Measurements from ENCODE around the gene YOD1.

YOD1 gene

DNA sequence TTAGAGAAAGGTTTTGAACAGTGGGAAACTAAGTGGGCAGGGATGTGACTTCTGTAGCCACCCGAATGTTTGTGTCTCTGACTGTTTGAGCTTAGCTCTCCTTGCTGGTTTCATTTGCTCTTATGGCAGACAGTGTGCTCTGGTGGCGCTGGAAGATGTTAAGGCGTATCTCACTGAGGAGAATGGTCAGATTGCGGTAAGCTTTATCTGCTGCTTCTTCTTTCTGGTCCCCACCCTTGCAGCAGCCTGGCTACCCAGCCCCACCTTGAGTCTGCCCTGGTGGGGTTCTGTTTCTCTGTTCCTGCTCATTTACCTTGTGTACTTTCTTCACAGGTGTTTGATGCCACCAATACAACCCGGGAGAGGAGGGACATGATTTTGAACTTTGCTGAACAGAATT, 12.0 kb upstream of the YOD1 start:
- TF ChIP-seq GATA2 (IDR thresholded peaks at IDR 0.05; ENCODE audit: low read depth, low read length) (no peak), GATA3 (IDR thresholded peaks at IDR 0.05; ENCODE audit: low read depth, low read length) (no peak)

DNA sequence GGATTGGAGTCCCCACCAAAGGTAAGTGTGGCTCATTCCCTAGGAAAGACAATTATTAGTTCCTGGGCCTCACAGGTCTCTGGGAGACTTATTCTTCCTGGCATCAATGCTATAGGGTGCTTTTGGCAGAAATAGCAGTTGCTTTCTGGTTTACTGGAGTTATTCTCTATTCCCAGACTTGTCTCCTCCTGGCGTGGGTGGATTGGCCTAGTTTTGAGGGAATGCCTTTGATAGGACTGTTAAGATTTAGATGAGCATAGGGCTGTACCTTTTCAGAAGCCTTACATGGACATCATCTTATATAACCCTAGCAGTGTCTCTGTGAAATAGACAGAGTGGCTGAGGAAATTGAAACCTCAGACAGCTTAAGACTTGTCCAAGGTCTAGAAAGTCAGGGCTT, 11.1 kb upstream of the YOD1 start:
- no peak for TF ChIP-seq GATA2 (IDR thresholded peaks at IDR 0.05; ENCODE audit: low read depth, low read length)
- no peak for TF ChIP-seq GATA3 (IDR thresholded peaks at IDR 0.05; ENCODE audit: low read depth, low read length)

DNA sequence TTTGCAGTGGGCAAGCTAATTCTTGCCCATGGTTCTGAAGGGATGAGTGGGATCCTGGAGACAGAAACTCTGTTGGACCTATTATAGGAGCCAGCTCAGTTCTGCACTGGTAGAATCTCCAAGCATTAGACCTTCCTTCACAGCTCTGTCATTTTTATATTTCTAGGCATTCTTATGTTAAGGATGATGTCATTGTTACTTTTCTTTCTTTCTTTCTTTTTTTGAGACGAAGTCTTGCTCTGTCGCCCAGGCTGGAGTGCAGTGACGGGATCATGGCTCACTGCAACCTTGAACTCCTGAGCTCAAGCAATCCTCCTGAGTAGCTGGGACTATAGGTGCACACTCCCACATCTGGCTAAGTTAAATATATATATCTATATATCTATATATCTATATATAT, 9.6 kb upstream of the YOD1 start:
- TF ChIP-seq GATA3 (IDR thresholded peaks at IDR 0.05; ENCODE audit: low read depth, low read length) (no peak), GATA2 (IDR thresholded peaks at IDR 0.05; ENCODE audit: low read depth, low read length) (no peak)

DNA sequence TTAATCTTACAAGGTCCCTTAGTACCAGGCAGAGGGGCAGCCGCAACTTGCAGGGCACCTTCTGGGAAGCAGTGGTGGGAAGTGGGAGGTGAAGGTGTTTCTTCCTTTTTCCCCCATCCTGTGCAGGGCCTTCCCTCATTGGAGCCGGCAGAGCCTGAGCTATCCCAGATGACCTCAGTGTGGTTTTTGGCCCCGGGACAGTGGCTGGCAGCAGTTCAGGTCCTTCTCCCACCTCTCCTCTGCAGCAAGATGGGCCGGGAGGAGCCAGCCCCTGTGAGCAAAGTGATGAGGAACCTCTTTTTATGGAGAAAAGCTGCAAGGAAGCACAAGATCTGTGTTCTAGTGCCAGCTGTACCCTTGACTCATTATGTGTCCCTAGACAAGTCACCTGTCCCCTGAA, 8.9 kb upstream of the YOD1 start:
- TF ChIP-seq GATA3 (IDR thresholded peaks at IDR 0.05; ENCODE audit: low read depth, low read length) (no peak), GATA2 (IDR thresholded peaks at IDR 0.05; ENCODE audit: low read depth, low read length) (no peak)

DNA sequence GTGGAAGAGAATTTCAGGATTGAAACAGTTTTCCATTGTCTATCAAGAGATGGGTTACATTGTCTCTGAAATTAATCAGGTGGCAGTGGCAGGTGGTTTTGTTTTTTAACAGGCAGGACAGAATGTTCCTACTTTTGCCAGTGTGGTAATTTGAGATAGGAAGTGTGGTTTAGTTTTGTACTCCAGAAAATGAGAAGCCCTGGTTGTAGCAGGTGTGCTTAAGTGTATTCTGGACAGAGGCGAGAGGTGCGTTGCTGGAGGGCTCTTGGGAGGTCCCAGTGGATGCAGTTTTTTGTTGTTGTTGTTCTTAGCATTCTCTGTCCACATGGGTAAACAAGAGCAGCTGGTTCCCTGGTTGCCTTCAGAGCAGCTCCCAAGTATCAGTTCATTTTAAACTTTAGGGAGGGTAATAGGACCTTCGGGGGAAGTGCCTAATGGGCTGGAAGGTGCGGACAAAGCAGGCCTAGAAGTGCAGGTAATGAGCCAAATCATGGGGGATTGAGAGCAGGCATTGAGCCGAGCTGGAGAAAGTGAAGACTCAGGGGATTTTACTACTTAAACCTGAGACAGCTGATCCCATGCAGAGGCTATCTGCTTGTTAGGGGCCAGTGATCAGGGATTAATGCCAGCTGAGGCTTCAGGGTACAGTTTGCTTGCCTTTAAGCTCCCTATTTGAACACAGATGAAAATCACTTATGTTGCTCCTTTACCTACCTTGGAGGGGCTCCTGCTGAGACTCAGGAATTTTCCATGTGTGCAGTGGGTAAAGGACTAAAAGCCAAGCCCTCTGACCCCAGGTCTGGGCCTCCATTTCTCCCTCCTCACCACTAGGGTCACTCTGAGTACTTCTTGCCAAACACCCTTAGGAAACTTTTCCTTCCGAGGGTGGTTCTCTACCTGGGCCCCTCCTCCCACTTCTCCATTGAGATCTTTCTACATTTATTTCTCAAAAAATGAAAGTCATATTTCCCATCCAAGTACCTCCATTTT, 8.2 kb upstream of the YOD1 start:
- no peak for TF ChIP-seq GATA2 (IDR thresholded peaks at IDR 0.05; ENCODE audit: low read depth, low read length)
- no peak for TF ChIP-seq GATA3 (IDR thresholded peaks at IDR 0.05; ENCODE audit: low read depth, low read length)

DNA sequence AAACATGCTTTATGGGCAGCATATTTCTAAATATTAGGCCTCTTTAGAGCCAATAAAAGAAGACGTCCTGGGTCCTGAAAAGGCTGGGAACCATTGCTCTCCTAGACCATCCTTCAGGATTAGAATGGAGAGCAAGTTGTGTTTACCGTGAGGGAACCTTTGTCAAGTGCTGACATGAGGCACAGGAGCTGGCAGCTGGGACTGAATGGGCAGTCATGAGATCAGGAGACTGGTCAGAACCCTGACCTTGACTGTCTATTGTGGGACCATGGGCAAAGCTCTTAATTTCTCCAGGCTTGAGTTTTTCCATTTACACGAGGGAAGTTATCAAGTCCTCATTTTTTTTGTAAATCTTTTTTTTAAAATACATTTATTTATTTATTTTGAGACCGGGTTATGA, 7.2 kb upstream of the YOD1 start:
- TF ChIP-seq GATA2 (IDR thresholded peaks at IDR 0.05; ENCODE audit: low read depth, low read length) (no peak), GATA3 (IDR thresholded peaks at IDR 0.05; ENCODE audit: low read depth, low read length) (no peak)

DNA sequence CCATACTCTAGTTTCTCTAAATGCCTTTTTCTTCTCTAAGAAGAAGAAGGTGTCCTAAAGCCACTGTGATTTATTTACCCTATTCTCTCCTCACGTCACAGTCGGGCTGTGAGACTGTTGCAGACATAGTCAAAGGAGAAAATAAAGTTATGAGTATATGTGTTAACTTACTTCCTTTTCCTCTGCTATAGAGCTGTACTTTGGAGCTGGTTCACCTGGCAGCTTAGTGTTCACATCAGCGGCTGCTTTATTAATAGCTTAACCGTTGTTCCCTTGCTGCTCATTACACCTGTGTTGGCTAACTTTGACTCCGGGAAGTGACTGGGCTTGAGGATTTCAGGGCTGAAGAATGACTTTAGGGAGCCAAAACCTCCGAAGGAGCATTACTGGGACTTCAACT, 5.7 kb upstream of the YOD1 start:
- no peak for TF ChIP-seq GATA3 (IDR thresholded peaks at IDR 0.05; ENCODE audit: low read depth, low read length)
- no peak for TF ChIP-seq GATA2 (IDR thresholded peaks at IDR 0.05; ENCODE audit: low read depth, low read length)

DNA sequence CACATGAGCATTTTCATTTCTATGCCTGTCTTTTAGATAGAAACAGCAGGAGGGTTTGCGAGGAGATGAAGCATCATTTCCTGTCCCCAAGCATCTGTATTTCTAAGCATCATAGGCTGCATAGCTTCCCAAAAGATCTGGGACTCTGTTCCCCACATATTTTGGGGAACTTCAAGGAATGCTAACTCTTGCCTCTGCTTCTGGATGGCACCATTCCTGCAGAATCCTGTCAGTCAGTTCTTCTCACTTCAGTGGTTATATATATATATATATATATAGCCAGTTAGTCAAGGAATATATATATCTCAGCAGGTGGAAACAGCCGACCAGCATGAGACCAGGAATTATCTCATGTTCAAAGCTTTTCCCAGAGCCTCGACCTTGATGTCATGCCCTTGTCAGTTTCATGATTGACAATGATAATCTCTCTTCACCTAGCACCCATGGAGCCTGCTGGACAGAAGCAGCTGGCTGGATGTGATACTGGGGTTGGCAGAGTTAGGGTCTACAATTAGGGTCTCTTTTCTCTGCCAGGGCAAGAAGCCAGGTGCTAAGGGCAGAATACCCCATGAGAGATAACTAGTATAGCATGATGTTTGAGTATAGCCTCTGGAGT, 4.5 kb upstream of the YOD1 start:
- TF ChIP-seq GATA2 (IDR thresholded peaks at IDR 0.05; ENCODE audit: low read depth, low read length) (no peak), GATA3 (IDR thresholded peaks at IDR 0.05; ENCODE audit: low read depth, low read length) (no peak)

DNA sequence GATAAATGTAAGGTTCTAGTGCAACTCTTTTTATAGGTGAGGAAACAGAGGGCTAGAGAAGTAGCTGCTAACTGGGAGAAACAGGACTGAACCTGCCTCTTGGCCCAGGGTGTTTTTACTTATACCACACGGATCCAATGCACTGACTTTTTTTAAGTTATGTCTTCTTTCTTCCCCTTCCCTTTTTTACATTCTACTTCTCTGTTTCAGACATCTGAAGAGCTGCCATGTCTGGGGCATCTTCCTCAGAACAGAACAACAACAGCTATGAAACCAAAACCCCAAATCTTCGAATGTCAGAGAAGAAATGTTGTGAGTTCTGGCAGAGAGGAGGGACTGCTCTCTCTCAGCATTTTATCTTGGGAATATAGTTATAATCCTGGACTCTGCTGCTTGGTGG, 3.5 kb upstream of the YOD1 start:
- no peak for TF ChIP-seq GATA2 (IDR thresholded peaks at IDR 0.05; ENCODE audit: low read depth, low read length)
- TF ChIP-seq GATA3 (IDR thresholded peaks at IDR 0.05; ENCODE audit: low read depth, low read length): no peak

DNA sequence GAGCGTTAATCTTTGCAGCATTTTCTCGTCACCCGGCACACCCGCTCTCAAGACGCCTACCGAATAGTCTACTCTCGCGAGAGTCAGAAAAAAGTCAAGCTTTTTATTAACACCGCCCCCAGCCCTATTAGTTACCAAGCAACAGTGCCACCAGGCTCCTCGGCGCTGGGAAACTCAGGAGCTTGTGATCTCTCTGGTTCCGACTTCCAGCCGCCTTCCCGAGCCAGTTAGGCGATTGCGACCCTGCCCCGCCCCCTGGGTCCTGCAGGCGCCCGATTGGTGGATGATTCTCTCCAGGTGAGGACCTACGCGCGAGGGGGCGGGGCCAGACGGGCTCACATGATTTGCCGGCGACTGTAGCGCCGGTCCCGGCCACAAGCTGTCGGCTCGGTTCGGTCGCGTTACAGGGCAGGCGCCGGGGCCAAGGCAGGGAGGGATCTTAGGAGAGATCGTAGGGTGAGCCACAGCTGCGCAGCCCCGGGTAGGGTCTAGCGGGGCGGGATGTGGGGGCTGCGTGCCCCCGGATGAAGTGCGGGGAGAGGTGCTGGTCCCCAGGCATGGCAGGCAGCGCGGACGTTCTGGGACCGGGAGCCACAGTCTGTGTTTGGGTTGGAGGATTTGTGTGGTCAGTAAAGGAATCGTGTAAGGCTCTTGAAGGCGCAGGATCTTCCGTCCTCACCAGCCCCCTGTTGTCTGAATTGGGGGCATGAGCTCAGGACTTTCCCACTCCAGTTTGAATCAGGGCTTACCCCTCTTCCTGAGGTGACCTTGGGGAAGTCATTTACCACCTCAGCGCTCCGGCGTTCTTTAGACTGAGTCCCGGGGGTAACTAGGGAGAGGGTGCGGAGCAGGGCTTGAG, 2.1 kb upstream of the YOD1 start, which contains the start of gene PFKFB2:
Gene PFKFB2, plus strand, starts transcription at position 365 of the 859 bp plus-strand sequence. CDS start 1,443 bp downstream, outside the sequence.
- TF ChIP-seq GATA2 (IDR thresholded peaks at IDR 0.05; ENCODE audit: low read depth, low read length) (peak; percentile 28; the same call in 1 of the 2 replicates), GATA3 (IDR thresholded peaks at IDR 0.05; ENCODE audit: low read depth, low read length) (no peak)

DNA sequence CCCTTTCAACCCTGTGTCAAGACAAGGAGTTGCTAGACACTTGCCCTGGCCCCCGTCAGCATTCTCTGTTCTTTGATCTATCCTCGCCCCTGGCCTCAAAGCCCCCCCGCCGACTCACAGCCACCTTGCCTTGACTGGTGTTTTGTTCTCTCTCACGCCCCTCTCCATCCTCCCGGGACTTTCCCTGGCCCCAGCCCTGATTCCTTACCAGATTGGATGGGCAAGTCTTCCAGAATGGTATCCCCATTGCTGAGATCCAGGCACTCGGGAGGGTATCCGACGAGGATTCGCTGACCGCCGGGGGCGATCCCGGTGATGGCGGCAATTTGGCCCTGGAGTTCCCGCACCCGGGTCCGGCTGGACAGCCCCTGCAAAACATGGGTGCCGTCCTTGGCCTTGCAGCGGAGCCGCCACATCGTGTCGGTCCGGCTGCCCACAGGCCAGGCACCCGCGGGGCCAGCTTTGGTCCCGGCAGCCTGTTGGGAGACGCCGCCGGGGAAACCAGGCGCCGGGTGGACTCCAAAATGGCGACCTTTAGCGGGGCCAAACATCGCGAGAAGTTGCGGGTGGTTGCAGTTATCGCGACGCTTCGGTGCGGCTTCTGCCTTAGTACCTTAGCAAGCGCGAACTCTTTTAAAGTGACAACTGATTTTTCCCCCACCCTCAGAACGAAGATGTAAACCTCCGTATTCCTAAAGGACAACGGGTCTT, 373 bp downstream of the YOD1 start:
- TF ChIP-seq GATA2 (IDR thresholded peaks at IDR 0.05; ENCODE audit: low read depth, low read length): no peak
- no peak for TF ChIP-seq GATA3 (IDR thresholded peaks at IDR 0.05; ENCODE audit: low read depth, low read length)

DNA sequence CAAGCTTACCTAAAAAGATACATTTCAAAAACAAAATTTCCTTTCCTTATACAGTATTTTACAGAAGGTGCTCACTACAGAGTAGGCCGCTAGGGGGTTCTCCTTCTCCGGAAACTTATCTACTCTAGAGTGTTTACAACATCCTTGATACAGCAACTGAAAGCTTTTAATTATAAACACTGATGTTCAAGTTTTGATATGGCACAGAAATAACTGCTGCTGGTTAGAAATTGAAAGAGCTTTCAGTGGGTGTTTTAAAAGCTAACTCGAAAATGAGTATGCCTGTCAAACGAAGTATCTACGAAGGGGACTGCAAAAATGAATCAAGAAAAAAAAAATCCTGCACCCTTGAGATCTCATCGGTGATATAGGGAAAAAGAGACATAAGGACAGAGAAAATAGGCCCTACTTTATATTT, 1.0 kb downstream of the YOD1 start:
- no peak for TF ChIP-seq GATA3 (IDR thresholded peaks at IDR 0.05; ENCODE audit: low read depth, low read length)
- TF ChIP-seq GATA2 (IDR thresholded peaks at IDR 0.05; ENCODE audit: low read depth, low read length): no peak

DNA sequence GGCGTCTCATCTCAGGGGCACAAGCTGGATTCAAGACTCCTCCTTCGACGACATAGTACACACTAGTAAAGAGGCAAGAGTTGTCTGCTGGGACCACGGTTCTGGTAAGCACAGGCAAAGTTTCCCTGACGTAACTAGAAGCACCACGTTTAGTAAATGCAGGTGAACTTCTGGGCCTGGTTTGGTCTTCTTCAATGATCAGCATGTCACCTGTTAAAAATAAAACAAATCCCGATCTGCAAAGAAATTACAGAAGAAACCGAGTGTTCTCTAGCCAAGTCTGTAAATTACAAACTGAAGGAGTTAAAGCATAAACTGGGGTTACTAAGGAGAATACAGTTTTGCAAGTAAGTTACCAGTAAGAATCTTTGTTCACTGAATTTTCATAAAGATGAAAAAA, 1.5 kb downstream of the YOD1 start:
- no peak for TF ChIP-seq GATA3 (IDR thresholded peaks at IDR 0.05; ENCODE audit: low read depth, low read length)

Measured in SH-SY5Y (cell line).